ENCODE measurements around the gene RANGAP1.

Gene RANGAP1

DNA sequence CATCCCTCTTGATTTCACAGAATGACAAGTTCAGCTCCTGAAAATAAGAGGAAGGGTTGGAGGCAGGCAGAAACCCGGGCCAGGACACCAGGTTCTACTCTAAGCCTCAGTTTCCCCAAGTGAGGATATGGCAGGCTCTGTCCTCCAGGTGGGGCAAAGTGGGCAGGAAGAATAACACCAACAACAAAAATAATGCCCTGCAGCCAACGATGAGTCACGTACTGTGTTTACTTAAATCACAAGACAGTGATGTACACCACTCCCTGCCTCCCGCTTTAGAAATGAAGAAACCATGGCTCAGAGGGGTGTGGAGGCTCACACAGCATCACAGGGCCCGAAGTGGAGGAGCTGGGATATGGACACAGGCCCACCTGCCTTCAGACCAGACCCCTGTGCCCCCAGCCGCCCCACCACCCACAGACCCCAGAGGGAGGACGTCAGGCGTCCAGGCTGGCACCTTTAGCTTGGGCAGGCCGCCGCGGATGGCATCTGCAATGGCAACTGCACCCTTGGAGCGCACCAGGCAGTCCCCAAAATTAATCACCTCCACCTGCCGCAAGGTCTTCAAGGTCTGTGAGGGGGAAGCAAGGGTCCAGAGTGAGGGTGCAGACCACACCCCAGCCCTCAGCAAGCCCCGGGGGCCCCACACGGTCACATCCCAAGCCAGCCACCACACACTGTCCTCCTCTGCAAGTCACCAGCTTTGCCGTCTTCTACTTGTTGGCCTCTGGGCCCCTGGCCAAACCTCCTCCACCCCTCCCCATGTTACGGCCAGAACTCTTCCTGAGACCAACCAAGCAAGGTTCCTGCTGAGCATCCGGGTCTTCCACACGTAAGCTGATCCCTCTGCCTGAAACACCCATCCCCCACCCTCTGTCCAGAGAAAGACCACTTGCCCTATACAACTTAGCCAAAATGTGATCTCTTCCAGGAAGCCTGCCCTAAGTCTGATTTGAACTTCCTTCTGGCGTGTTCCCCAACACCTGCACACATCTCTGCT lies 29.4 kb downstream of the RANGAP1 start:
- no peak for DNase-seq

DNA sequence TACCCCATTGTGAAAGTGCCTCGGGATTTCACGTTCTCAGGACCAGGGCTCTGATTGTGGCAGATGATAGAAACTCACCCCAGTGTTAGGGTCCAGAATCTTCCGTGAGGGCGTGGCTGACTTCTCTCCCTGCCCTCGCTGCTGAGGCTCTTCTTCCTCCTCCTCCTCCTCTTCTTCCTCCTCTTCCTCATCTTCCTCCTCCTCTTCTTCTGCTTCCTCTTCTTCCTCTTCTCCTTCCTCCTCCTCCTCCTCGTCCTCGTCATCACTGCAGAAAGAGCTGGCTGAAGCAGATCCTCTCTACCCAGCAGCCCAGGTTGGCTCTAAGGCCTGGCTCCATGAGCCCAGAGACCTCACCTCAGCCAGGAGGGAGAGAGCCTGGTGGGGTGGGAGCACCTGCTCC lies 31.8 kb downstream of the RANGAP1 start:
- DNase-seq = no peak

DNA sequence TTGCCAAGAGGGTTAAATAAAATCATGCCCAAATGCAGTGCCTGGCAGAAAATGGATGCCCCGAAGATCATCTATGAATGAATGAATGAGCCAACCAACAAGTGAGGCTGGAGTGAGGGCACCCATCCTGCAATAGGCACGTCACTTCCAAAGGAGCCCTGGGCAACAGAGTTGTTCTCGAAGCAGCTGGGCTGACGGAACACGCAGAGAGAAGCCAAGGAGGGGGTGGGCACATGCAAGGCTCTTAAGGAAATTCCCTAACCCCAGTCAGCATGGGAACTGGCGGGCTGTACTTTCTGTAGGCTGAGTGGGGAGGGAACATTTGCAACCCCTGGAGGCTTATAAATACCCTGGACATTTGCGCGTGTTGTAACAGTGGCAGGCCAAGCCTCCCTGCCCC lies 33.6 kb downstream of the RANGAP1 start:
- DNase-seq = no peak

DNA sequence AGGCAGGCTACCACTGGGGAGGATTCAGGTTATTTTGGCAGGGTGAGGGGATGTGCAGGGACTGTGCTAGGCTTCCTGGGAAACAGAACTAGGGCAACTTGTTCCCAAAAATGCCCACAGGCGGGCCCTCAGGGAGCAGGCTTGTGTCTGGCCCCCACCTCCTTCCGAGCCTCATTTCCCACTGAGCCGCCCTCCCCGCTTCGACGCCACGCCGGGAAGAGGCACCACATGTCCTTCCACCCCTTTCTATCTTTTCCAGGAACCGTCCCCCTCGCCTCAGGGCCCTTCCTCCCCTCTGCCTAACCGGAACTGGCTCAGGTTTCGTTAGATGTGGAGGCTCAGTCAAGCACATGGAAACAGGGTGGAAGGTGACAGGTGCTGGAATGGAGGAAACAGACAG lies 35.9 kb downstream of the RANGAP1 start:
- no peak for DNase-seq

DNA sequence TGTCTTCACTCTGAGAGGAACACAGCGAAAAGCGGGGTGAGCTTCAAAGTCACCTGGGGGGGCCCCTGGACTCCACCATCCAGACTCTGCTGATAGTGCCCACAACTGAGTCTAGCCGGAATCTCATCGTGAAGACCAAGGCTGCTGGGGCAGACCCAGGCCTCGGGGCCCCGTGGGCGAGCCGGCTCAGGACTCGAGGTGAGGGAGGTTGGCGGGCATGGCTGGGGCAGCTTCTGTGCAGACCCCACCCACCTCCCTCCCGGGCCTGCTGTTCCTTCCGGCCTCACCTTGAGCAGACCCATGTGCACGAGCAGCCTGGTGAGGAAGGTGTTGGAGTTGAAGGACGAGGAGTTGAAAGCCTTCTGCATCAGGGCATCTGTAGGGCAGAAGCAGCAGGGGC lies 36.5 kb downstream of the RANGAP1 start:
- no peak for DNase-seq

DNA sequence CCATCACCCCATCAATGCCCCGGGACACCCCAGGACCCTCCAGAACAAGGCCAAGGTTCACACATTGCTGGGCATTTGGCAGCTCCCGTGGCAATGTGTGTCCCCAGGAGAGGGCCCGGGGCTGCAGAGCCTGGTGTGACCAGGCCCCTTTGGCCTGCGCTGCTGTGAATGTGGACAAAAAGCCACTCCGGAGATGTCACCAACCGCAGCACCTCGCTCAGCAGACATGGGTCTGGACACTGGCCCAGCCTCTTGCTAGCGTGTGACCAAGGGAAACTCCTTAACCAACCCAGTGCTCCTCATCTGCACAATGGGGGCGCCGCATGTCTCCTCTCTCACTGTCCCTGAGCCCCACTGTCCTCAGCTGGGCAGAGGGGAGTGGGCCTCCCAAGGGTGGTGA lies 37.2 kb downstream of the RANGAP1 start:
- DNase-seq = no peak

DNA sequence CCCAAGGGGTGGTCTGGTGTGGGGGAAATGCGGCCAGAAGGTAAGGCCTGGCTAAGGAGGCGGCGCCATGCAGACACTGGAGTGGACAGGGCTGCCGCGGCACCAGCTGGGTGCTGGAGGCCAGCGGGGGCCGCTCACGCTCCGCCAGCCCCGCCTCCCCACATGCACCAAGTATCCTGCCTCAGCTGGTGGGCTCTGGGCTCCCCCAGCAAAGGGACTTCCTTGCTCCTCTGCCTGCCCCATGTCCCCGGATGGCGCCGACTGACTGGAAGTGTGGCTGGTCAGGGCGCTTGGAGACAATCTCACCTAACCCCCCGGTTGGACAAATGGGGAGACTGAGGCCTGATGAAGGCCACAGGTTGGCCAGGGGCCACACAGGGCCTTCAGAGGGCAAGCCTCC lies 37.7 kb downstream of the RANGAP1 start:
- DNase-seq = no peak

GRCh38 chr22:41247703-41248102 lies 38.3 kb downstream of the RANGAP1 start:
- no peak for DNase-seq

- DNase-seq = no peak
These were observed 40.0 kb downstream of the RANGAP1 start for GRCh38 chr22:41245917-41246499.

GRCh38 chr22:41243361-41243760 lies 42.6 kb downstream of the RANGAP1 start:
- DNase-seq = no peak

- DNase-seq = no peak
These were observed 43.4 kb downstream of the RANGAP1 start for GRCh38 chr22:41242396-41243117.

DNA sequence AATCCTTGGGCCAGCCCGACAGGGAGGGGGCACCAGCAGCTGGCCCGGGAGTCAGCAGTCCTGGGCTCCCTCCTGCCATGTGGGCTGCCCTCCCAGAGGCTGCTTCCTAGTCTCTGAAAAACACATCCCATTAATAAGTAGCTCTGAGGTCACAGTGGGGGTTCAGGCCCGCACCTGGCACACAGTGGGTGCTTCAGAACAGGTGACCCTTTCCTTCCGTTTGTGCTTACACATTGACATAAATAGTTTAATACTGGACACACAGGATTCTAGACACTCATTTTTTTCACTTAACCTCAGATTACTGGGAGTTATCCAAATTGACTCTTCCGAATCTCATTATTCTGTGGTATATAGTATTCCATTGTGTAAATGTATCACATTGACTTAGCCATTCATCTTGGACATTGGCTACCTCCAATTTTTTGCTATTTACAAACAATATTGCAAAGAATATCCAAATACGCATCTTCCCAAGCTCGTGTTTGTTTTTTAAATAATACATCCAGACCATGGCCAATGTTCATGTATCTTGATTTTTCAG lies 44.8 kb downstream of the RANGAP1 start:
- no peak for DNase-seq

GRCh38 chr22:41240377-41241132 lies 45.4 kb downstream of the RANGAP1 start, which contains the start of gene CHADL:
Gene CHADL, minus strand, starts transcription at chr22:41240931. Its CDS starts 50 bp downstream, at chr22:41240881.
- no peak for DNase-seq

DNA sequence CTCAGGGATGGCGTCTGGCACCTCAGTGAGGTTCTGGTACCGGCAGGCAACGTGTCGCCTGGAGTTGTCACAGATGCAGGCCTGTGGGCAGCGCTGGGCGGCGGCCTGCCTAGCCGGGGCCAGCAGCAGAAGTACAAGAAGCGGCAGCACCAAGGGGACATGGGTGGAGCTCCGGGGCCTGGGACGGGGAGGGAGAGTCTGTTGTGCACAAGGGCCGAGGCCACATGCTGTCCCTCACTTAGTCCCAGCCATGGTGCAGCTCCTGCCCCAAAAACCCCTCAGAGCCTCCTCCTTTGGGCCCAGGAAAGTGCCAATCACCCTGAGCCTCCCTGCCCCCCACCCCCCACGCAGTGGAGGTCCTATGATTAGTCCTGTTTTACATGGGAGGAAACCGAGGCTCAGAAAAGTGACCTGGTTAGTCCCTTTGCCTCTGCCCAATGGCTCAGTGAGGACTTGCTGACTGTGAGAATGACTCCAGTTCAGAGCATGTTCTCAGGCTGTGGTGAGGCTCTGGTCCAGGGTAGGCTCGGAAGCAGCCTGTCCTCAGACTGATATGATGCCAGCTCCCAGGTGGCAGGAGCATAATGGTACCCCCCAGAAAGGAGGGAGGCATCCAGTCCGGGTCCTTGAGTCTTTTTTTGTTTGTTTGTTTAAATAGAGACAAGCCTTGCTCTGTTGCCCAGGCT lies 46.4 kb downstream of the RANGAP1 start:
- DNase-seq = peak; percentile 22

GRCh38 chr22:41238570-41239442 lies 47.2 kb downstream of the RANGAP1 start:
- DNase-seq = no peak

GRCh38 chr22:41237707-41238569 lies 48.0 kb downstream of the RANGAP1 start:
- peak; percentile 83 for DNase-seq

DNA sequence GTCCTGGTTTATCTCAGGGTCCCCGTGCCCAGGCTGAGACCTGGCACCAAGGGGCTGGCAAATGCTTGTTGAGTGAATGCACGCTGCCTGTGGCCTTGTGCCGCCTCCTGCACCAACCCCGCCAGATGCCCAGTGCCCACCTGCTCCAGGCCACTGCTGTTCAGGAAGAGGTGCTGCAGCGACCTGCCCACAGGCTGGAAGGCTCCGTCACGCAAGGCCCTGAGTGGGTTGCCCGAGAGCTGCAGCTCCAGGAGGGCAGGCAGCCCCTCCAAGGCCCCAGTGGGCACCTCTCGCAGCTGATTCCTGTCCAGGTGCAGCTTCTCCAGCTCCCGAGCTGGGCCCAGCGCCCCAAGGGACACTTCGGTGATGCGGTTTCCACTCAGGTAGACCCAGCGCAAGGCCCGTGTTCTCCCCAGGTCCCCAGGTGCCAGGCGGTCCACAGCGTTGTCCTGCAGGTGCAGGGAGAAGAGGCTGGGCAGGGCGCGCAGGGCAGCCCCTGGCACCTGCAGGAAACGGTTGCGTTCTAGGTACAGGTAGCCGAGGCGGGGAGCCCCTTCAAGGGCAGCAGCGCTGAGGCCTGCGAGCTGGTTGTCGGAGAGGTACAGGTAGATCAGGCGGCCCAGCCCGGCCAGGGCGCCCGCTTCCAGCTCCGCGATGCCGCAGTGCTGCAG lies 48.8 kb downstream of the RANGAP1 start:
- no peak for DNase-seq

- DNase-seq = no peak
These were observed 50.9 kb downstream of the RANGAP1 start for GRCh38 chr22:41234815-41235695.
